ENCODE data around the gene EZR. TPM values are rescaled to one million over a fixed set of nuclear protein-coding genes. Genes with fewer than 3 reads are reported as not detected.

Gene EZR
- total RNA-seq, 1 experiment from 2014 or later, result 1,402 TPM

DNA sequence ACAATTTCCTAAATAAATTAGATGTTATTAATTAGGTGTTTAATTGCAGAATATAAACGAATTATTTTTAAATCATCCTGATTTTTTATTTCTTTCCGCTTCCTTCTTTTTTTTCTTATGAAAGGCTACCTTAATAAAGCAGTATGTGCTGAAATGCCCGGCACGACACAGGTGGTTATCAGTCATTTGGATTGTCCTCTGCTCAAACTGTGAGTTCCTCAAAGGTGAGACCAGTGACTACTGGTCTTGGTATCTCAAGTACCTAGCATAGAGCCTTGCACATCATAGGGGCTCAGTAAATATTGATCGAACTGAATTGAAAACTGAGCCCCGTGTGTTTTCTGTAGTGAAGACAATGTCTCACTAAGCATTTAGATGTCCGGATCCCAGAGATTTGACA, 9.6 kb upstream of the EZR start:
- H3K9me2 ChIP-seq (ENCODE audit: insufficient read depth), result no peaks in the 10 kb centered on the region
- no peak overlapping the region for H3K4me3 ChIP-seq (replicated peaks in 1 of 2; ENCODE audit: low read depth in 1 of 2, low read length in 2 of 2)
- H3K36me3 ChIP-seq (ENCODE audit: control insufficient read depth in 1 of 2, insufficient read depth in 2 of 2, low read length in 2 of 2), result no peaks in the 10 kb centered on the region
- ChIA-PET POLR2A (interaction anchor here (1.5 kb wide), 1 partner anchor 10 kb away, joined by 9 read pairs; the partner anchor contains the start of gene EZR), CTCF (no interaction called here), RAD21 (ENCODE audit: low non-redundant PET in 1 of 2, low total read pairs in 2 of 2, uncharacterized antibody in 2 of 2, unreplicated experiment in 2 of 2) (no interaction called here)
- intact Hi-C loops (cut with micrococcal nuclease), result no loop called here
- DNase-seq (ENCODE audit: low read depth, low spot score), result no peak
- no peaks in the 10 kb centered on the region for H4K20me1 ChIP-seq (ENCODE audit: insufficient read depth)
- peaks cover 3 to 17% of the 10 kb centered on the region in 2 experiments; a peak in 1 of 4 replicates for H3K4me1 ChIP-seq (ENCODE audit: control insufficient read depth in 1 of 2, insufficient read depth in 2 of 2, low read length in 2 of 2)
- BruUV-seq (replicated peaks), result no TSS peak
- H3K4me2 ChIP-seq (ENCODE audit: low read length), result no peak overlapping the region
- no peak for ATAC-seq
- H3K79me2 ChIP-seq (ENCODE audit: insufficient read depth, low read length), result no peaks in the 10 kb centered on the region
- no peaks in the 10 kb centered on the region for H3K9me3 ChIP-seq (ENCODE audit: control insufficient read depth in 1 of 2, insufficient read depth in 1 of 2, low read depth in 1 of 2, low read length in 2 of 2)
- H3K27ac ChIP-seq (ENCODE audit: low read depth, low read length), result no peak overlapping the region
- TF ChIP-seq, protein P1, sequence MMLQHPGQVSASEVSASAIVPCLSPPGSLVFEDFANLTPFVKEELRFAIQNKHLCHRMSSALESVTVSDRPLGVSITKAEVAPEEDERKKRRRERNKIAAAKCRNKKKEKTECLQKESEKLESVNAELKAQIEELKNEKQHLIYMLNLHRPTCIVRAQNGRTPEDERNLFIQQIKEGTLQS (IDR thresholded peaks at IDR 0.05), result no peak
- no peak for TF ChIP-seq SRF (IDR thresholded peaks at IDR 0.05; ENCODE audit: low read depth)
- no peak for TF ChIP-seq JUND (IDR thresholded peaks at IDR 0.05)
- TF ChIP-seq, protein P2, sequence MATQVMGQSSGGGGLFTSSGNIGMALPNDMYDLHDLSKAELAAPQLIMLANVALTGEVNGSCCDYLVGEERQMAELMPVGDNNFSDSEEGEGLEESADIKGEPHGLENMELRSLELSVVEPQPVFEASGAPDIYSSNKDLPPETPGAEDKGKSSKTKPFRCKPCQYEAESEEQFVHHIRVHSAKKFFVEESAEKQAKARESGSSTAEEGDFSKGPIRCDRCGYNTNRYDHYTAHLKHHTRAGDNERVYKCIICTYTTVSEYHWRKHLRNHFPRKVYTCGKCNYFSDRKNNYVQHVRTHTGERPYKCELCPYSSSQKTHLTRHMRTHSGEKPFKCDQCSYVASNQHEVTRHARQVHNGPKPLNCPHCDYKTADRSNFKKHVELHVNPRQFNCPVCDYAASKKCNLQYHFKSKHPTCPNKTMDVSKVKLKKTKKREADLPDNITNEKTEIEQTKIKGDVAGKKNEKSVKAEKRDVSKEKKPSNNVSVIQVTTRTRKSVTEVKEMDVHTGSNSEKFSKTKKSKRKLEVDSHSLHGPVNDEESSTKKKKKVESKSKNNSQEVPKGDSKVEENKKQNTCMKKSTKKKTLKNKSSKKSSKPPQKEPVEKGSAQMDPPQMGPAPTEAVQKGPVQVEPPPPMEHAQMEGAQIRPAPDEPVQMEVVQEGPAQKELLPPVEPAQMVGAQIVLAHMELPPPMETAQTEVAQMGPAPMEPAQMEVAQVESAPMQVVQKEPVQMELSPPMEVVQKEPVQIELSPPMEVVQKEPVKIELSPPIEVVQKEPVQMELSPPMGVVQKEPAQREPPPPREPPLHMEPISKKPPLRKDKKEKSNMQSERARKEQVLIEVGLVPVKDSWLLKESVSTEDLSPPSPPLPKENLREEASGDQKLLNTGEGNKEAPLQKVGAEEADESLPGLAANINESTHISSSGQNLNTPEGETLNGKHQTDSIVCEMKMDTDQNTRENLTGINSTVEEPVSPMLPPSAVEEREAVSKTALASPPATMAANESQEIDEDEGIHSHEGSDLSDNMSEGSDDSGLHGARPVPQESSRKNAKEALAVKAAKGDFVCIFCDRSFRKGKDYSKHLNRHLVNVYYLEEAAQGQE (IDR thresholded peaks at IDR 0.05; ENCODE audit: low read depth), result no peak
- no peak for TF ChIP-seq YY1 (IDR thresholded peaks at IDR 0.05; ENCODE audit: extremely low read depth, insufficient replicate concordance, low read depth, low read length)
- no peak for TF ChIP-seq SIN3A (IDR thresholded peaks at IDR 0.05; ENCODE audit: low read depth)
- no peak for TF ChIP-seq EZH2 (IDR thresholded peaks at IDR 0.05)
- no peak for TF ChIP-seq POLR2AphosphoS5 (IDR thresholded peaks at IDR 0.05; ENCODE audit: low read depth, low read length)
- TF ChIP-seq EZH2phosphoT487 (IDR thresholded peaks at IDR 0.05; ENCODE audit: borderline replicate concordance), result no peak
- TF ChIP-seq, protein P3, sequence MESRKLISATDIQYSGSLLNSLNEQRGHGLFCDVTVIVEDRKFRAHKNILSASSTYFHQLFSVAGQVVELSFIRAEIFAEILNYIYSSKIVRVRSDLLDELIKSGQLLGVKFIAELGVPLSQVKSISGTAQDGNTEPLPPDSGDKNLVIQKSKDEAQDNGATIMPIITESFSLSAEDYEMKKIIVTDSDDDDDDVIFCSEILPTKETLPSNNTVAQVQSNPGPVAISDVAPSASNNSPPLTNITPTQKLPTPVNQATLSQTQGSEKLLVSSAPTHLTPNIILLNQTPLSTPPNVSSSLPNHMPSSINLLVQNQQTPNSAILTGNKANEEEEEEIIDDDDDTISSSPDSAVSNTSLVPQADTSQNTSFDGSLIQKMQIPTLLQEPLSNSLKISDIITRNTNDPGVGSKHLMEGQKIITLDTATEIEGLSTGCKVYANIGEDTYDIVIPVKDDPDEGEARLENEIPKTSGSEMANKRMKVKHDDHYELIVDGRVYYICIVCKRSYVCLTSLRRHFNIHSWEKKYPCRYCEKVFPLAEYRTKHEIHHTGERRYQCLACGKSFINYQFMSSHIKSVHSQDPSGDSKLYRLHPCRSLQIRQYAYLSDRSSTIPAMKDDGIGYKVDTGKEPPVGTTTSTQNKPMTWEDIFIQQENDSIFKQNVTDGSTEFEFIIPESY (IDR thresholded peaks at IDR 0.05; ENCODE audit: extremely low read depth, insufficient replicate concordance, low read length), result no peak
- TF ChIP-seq, protein P4, sequence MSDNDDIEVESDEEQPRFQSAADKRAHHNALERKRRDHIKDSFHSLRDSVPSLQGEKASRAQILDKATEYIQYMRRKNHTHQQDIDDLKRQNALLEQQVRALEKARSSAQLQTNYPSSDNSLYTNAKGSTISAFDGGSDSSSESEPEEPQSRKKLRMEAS (IDR thresholded peaks at IDR 0.05), result no peak
- TF ChIP-seq, protein P5, sequence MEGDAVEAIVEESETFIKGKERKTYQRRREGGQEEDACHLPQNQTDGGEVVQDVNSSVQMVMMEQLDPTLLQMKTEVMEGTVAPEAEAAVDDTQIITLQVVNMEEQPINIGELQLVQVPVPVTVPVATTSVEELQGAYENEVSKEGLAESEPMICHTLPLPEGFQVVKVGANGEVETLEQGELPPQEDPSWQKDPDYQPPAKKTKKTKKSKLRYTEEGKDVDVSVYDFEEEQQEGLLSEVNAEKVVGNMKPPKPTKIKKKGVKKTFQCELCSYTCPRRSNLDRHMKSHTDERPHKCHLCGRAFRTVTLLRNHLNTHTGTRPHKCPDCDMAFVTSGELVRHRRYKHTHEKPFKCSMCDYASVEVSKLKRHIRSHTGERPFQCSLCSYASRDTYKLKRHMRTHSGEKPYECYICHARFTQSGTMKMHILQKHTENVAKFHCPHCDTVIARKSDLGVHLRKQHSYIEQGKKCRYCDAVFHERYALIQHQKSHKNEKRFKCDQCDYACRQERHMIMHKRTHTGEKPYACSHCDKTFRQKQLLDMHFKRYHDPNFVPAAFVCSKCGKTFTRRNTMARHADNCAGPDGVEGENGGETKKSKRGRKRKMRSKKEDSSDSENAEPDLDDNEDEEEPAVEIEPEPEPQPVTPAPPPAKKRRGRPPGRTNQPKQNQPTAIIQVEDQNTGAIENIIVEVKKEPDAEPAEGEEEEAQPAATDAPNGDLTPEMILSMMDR (IDR thresholded peaks at IDR 0.05 in 2 of 3, conservative IDR thresholded peaks at IDR 0.05 in 1 of 3; ENCODE audit: borderline replicate concordance in 1 of 3, insufficient read depth in 1 of 3, low read depth in 2 of 3, low read length in 2 of 3), result no peak
- TF ChIP-seq TCF7L2 (IDR thresholded peaks at IDR 0.05; ENCODE audit: borderline replicate concordance, extremely low read depth, insufficient read depth, insufficient read length), result no peak
- no peak for TF ChIP-seq CBX3 (IDR thresholded peaks at IDR 0.05; ENCODE audit: low read depth)
- TF ChIP-seq EGR1 (IDR thresholded peaks at IDR 0.05; ENCODE audit: low read depth), result no peak
- no peak for TF ChIP-seq SP1 (IDR thresholded peaks at IDR 0.05; ENCODE audit: low read depth)
- no peak for TF ChIP-seq FOSL1 (IDR thresholded peaks at IDR 0.05; ENCODE audit: low read depth)
- no peak for TF ChIP-seq POLR2A (IDR thresholded peaks at IDR 0.05; ENCODE audit: borderline replicate concordance, extremely low read depth, insufficient read depth, insufficient read length)
- no peak for TF ChIP-seq CEBPB (IDR thresholded peaks at IDR 0.05; ENCODE audit: low read depth)
- no peak overlapping the region for H3K9ac ChIP-seq (ENCODE audit: low read length)
- H3K27me3 ChIP-seq (ENCODE audit: insufficient read depth, low read length), result no peaks in the 10 kb centered on the region
- no peak overlapping the region for H2AFZ ChIP-seq (ENCODE audit: low read depth, low read length, poor library complexity, severe bottlenecking)

Measured in HCT116 (cell line).